H54 (cell line): ENCODE results near the gene HSPB6.
"Not testable (repeated sequence)": the region's sequence is repeated elsewhere in the genome, so short reads cannot be mapped to it uniquely, and the experiment has no call there.

Experiments used
- DNase-seq: peaks from one replicate; pipeline ENCODE4 v3.0.0; 2011; ENCODE audit warnings: low spot score, mixed read lengths; ENCODE audit not compliant: insufficient read length
- FAIRE-seq: peaks from 3 replicates; lab custom pipeline; 2011; peaks lifted over from hg19 to GRCh38; lab: Jason Lieb, UNC
- POLR2A ChIP-seq: IDR thresholded peaks from 2 replicates; pipeline ENCODE4 v1.6.1; 2011; ENCODE audit warnings: low read depth, mild to moderate bottlenecking, low read length

Gene HSPB6

DNA sequence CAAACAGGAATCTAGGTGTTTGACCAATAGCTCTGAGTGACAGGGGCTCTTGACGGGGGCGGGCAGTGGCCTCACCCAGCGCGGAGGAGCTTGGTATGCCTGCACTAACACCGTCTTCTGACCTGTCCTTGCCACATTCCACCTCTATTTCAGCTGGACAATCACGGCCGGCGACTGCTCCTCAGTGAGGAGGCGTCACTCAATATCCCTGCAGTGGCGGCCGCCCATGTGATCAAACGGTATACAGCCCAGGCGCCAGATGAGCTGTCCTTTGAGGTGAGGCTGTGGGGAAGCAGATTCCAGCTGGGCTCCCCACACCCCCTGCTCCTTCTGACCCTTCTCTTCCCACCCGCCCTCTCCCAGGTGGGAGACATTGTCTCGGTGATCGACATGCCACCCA is 23.2 kb upstream of the HSPB6 start:
- no peak for TF ChIP-seq POLR2A
- DNase-seq (no peak), FAIRE-seq (no peak)

DNA sequence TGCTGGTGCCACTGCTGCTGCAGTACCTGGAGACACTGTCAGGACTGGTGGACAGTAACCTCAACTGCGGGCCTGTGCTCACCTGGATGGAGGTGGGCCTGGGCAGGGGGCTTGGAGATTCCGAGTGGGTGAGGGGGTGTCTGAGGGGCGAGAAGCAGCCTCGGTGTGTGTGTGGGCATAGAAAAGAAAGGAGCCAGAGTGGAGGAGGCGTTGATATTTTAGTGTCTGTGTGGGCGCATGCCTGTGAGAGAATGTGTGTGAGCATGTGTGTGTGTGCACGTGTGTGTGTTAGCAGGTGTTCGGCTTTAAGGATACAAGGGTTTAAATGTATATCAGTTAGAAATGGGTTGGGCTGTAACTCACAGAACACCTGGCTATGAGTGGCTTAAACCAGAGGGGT is 22.2 kb upstream of the HSPB6 start:
- FAIRE-seq (no peak), DNase-seq (no peak)
- TF ChIP-seq POLR2A: no peak

DNA sequence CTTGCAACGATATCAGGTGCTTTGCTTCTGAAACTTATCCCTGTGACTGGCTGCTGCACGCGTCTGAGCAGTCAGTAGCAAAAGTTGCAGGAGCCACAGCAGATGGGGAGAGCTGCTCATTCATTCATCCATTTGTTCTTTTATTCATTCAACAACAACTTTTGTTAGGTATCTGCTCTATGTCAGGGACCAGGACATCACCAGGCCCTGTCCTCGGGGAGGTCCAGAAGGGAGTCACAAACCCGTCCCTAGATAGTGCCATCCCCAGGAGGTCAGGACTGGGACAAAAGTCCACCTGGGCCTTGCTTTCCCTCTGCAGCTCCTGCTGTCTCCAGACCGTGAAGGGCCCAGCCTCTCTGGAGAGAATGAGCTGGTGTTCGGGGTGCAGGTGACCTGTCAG is 21.1 kb upstream of the HSPB6 start:
- DNase-seq (no peak), FAIRE-seq (no peak)
- no peak for TF ChIP-seq POLR2A

DNA sequence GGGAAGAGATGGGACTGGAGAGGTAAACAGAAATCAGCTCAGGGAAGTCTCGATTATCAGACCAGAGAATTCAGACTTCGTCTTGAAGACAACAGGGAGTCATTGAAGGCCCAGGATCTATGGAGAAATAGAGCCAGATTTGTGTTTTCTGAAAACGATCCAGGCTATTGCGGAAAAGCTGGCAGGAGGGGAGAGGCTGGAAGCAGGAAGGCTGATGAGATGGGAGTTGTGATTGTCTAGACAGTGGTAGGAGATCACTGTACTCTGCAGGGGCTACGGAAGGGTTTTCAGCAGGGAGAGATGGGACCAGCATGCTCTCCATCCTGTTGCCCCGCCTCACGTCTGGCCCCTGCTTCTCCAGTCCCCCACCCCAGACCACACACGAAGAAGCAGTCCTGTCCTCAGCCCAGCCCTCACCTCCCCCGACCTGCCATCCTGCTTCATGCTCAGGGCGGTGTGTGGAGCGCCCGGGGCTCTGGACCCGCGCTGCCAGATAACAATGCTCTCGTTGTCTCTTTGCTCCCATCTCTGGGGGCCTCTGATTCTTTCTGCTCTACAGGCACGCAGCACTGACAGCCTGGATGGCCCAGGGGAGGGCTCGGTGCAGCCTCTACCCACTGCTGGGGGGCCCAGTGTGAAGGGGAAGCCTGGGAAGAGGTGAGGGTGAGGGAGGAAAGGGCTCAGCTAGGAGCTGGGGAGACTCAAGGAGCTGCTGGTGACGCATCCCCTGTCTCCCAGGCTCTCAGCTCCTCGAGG is 20.4 kb upstream of the HSPB6 start:
- TF ChIP-seq POLR2A: no peak
- no peak for DNase-seq
- no peak for FAIRE-seq

GRCh38 chr19:35776102-35776788 is 19.4 kb upstream of the HSPB6 start:
- DNase-seq (no peak), FAIRE-seq (no peak)
- no peak for TF ChIP-seq POLR2A

DNA sequence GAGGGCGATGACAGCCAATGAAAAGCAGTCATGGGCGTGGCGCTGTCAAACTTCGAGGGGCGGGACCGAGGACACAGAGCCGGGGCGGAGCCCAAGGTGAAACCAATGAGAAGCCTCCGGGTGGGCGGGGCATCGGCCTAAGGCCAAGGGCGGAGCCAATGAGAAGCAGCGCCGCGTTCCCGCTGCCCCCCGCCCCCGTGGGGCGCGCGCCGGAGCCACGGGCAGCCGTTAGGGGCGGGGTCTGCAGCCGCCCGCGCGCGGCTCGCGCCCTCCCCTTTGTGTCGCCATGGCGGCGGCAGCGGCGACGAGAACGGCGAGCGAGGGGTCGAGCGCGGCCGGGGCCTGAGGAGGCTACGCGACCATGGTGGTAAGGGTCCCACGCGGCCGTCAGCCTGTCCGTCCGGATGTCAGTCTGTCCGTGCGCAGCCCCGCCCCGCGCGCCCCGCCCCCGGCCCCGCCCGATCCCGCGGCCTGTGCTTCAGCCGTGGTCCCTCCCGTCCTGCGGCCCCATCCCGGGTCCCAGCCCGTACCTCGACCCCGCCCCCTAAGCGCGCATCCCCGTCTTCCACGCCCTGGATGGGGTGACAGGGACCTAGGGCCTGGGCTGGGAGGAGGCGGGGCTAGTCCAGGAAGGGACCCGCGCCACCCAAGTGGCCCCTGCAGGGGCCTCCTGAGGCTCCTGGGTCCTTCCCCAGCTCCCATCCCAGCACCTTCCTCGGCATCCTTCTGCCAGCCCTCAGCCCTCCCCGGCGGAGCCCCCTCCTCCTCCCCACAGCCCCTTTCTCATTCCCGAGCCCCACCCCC is 18.7 kb upstream of the HSPB6 start, which contains the start of gene ARHGAP33:
TSS of gene ARHGAP33 (plus strand) at position 267 of the 804 bp plus-strand sequence. CDS start at position 362, 95 bp downstream.
- DNase-seq: peak; percentile 99
- peak; percentile 72 for TF ChIP-seq POLR2A
- peak; percentile 75 for FAIRE-seq

DNA sequence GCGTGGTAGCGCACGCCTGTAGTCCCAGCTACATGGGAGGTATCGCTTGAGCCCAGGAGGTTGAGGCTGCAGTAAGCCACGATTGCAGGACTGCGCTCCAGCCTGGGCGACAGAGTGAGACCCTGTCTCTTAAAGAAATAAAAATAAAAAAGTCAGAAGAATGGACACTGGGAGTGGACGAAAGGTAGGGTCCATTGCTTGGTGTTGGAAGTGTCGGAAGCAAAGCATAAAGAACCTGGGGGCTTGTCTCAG is 18.1 kb upstream of the HSPB6 start:
- TF ChIP-seq POLR2A: no peak
- DNase-seq (no peak), FAIRE-seq (no peak)

GRCh38 chr19:35774274-35775045 is 17.6 kb upstream of the HSPB6 start:
- FAIRE-seq (no peak), DNase-seq (no peak)
- no peak for TF ChIP-seq POLR2A

GRCh38 chr19:35773020-35773806 is 16.4 kb upstream of the HSPB6 start:
- no peak for FAIRE-seq
- TF ChIP-seq POLR2A: no peak
- DNase-seq: peak; percentile 67

GRCh38 chr19:35772362-35772761 is 15.5 kb upstream of the HSPB6 start:
- DNase-seq, FAIRE-seq: not testable (repeated sequence)

DNA sequence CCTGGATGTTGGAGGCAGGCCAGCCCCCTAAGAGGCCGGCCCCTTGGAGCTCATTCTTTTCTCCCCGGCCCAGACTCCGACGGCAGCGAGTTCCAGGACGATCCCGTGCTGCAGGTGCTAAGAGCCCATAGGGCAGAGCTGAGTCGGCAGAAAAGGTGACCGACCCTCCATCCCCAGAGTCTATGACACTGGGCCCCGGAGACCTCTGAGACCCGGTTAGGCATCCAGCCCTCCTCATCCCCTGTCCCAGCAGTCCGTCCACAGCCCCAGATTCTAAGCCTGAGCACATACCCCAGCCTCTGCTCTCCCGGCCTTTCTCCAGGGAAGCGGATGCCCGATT is 11.2 kb upstream of the HSPB6 start:
- TF ChIP-seq POLR2A: no peak
- DNase-seq (no peak), FAIRE-seq (no peak)

DNA sequence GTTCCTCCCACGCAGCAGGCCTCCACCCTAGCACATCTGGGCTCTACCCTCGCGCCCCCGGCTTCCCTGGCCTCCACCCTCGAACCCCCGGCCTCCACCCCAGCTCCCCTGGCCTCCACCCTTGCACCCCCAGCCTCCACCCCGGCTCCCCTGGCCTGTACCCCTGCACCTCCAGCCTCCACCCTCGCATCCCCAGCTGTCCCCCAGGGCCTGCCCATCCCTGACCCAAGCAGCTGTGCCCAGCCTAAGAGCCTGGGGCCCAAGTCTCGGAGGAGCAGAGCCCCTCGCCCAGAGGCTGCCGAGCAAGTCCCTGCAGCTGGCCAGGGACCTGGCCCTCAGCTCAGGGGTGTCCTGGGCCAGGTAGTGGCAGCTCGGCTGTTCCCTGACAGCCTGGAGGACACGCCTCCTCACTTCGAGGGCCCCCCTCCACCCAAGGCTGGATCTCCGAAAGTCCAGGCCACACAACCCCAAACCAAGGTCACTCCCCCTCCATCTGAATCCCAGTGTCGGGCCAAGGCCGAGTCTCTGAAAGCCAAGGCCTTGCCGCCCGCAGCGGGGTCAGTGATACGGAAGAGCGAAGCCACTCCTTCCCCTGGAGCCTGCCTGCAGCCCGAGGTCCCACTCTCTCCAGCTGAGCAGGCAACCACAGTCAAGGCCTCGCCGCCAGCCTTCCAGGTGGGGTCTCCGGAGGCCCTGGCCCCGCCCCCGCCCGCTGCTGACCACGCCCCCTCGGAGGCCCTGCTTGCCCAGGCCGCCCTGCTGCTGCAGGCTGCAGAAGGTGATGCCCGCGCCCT is 10.7 kb upstream of the HSPB6 start:
- DNase-seq (no peak), FAIRE-seq (no peak)
- TF ChIP-seq POLR2A: no peak
